ENCODE data around the gene VCAN.

DNA sequence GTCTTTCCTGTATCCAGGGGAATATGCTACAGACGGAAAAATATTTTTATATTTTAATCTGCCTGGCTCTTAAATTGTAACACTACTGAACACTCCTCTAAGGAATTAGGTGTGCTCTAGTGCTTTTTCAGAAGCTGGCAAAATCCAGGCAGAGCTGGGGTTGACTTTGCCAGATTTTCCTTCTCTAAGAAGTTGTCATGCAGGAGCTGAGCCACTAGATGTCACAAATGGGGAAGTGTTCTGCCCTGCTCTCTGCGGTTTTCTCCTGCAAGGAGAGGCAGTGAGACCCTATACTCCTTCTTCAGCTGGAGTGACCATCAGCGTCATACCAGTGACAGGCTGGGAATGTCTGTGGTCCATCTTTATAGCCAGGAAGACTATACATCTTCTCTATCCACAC, 136.6 kb downstream of the VCAN start:
- TF ChIP-seq CTCF (IDR thresholded peaks at IDR 0.05; ENCODE audit: low read depth, low read length) (peak; percentile 69), POLR2A (IDR thresholded peaks at IDR 0.05; ENCODE audit: extremely low read depth, insufficient read length) (no peak), MAX (IDR thresholded peaks at IDR 0.05; ENCODE audit: low read depth, low read length) (no peak)

Measured in NB4 (cell line).